ENCODE measurements around the gene KRT38.
"Not testable (repeated sequence)": the region's sequence is repeated elsewhere in the genome, so short reads cannot be mapped to it uniquely, and the experiment has no call there.

KRT38 gene

GRCh38 chr17:41462705-41463104 is 21.9 kb upstream of the KRT38 start:
- DNase-seq: no peak

DNA sequence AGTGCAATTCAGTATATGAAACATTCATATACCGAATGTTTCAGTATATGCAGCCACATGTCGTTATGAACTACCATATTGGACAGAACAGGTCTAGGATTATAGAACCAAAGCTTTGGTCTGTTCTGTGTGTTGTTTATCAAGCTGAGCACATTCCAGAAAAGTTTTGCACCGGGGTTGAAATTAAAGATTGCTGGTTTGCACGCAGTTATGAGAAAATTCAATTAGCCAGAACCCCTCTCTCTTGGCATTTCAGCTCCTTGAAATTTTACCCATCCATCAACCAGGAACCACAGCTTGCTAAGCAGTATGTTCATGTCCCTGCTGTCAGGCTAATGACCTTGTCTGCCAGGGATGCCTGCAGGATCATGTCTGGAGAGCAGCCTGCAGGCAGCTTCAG is 16.9 kb upstream of the KRT38 start:
- no peak for DNase-seq

DNA sequence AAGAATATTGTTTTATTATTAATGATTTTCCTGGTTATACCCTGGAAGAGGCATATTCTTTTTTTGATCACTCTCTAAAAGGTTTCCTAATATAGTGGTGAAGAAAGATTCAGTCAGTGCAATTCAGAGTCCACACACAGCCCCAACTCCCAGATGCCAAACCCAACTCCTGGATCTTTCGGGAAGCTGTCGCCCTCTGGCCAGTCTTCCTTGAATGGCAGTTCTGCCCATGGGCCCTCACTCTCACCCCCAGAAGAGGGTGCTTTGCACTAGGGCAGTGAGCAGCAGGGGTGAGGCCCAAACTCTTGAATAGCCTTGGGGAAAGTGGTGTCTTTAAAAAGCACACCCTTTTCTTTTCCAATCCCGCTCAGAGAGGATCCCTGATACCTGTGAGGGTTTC is 15.4 kb upstream of the KRT38 start:
- DNase-seq: no peak

DNA sequence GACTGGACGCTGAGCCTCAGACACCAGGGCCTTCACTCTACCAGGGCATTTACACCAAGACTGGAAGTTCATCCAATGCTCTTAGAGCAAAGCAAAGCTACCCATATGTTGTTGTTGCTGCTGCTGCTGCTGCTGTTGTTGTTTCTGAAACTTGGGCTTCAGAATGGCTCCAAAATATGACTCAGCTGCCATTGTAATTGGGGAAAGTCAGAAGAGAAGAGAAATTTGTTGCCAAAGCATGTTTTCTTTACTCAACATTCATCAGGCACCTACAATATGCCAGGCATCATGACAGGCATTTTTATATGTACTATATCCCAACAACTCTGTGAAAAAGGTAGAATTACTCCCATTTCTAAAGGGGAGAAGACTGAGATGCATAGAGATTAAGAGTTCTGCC is 14.5 kb upstream of the KRT38 start:
- DNase-seq: no peak

DNA sequence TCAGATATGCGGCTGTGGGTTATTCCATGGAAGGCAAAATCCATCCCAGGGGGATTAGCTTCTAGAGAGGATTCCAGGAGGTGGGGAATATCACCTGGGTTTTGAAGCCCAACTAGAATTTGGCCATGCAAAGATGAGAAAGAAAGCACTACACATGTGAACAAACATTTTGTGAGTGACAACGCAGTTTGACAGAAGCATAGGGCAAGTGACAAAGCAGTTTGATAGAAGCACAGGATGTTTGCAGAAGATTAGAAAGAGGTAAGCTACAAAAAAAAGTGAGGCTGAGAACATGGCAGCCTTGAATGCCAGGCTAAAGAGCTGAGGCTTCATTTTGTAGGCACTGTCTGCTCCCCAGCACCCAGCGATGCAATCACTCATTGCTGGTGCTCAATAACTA is 12.3 kb upstream of the KRT38 start:
- DNase-seq: no peak

- no peak for DNase-seq
These were observed 11.5 kb upstream of the KRT38 start for GRCh38 chr17:41452281-41452680.

DNA sequence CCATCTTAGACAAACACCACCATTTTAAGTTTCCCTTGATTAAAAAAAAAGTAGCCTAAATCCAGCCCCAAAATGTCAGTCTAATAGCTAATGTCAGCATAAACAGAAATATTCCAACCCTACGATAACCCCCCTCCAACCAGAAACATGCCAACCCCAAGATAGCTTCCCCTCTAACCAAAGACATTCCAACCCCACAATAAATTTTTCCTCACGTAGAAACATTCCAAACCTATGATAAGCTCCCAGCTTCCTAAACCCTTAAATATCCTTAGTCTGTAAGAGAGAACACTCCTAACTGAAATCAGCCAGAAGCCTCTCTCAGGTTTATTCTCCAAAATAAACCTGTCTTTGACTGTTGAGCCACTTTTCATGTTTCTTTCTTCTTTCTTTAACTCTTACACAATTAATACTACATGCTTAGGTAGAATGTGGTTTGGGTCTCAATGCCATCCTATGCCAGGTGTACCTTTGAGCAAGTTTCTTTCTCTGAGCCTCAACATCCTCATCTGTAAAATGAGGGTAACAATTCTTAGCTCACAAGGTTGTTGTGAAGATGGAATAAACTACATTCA is 10.5 kb upstream of the KRT38 start:
- DNase-seq: no peak

DNA sequence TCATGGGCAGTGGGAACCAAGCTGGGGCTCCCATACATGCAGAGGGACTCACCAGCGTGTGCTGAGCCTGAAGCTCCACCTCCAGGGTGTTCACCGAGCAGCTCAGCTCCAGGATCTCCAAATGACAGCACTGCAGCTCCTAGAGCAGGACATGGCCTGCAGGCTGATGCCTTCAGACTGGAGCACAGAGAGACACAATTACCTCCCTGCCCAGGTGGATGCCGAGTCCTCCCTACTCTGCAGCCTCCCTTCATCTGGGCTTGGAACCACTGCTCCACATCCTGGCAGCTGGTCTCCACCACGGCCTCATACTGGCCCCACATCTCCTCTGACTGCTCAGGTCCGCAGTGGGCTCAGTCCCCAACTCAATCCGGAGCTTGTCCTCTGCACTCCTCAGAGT is 8.2 kb upstream of the KRT38 start:
- DNase-seq: no peak

- no peak for DNase-seq
These were observed 7.7 kb upstream of the KRT38 start for GRCh38 chr17:41448506-41448905.

DNA sequence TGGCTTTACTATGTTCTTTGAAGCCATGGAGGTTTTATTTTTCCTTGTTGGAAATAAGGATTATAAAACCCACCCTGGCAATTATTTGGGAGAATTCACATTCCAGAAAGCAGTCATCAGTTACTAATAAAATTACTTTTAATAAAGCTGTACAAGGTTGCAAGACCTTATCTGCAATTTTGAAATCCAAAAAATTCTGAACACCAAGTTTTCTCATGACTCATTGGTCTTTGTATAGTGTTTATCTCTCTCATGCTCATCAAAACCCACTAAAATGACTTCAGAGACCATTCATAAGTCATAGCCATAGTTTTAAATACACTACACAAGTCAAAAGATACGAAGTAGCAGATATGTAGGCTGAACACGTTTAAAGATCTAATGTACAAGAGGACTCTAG is 6.0 kb upstream of the KRT38 start:
- DNase-seq: no peak

GRCh38 chr17:41444640-41445039 is 3.9 kb upstream of the KRT38 start:
- DNase-seq: no peak

- no peak for DNase-seq
These were observed 3.4 kb upstream of the KRT38 start for GRCh38 chr17:41444186-41444585.

DNA sequence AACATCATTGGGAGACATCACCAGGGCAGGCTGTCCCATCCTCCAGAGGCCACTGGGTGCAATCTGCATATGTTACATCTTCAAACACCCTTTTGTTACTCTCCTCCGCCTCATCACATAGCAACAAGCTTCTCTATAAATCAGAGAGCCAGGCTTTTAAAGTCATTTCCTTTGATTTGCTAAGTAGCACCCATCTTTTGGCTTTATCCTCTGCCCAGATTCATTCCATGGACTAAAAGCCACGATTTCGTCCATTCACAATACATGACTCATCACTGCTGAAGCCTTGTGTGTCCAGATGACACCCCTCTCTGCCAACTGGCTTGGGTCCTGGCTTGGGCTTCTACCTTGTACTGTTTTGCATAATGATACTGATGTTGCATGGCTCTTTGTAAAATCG is 2.0 kb upstream of the KRT38 start:
- no peak for DNase-seq

DNA sequence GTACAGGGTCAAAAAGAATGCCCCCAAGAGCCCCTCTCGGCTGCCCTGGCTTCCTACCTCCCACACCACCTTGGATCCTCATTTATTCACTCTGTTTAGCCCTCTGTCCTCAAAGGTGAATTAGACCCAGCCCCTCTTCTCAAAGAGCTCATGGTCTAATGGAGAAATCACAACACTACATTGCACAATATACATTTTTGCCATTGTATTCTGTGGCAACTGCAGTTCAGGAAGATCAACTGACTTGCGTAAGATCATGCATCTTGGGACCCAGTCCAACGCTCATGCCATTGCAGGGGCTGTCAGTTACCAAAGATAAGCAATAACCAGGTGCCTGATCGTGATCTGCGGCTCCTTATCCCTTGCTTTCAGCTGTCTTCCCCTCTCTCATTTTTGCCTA is 1.4 kb downstream of the KRT38 start:
- DNase-seq: no peak

DNA sequence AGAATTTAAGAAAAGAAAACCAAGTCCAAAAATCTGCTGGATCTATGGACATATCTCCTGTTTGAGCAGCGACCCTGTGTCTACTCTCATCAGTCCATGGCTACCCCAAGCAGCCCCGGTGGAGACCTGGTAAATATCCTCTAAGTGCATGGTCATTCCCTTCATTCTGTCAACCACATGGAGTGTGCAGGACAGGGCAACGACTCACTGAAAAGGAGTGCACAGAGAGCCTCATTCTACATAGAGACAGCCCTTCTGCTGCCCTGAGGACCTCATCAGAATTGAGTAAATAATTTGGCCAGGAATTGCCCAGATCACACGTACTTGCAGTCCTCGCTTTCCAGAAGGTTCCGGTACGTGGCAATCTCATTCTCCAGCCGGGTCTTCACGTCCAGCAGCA is 3.0 kb downstream of the KRT38 start:
- DNase-seq: no peak

DNA sequence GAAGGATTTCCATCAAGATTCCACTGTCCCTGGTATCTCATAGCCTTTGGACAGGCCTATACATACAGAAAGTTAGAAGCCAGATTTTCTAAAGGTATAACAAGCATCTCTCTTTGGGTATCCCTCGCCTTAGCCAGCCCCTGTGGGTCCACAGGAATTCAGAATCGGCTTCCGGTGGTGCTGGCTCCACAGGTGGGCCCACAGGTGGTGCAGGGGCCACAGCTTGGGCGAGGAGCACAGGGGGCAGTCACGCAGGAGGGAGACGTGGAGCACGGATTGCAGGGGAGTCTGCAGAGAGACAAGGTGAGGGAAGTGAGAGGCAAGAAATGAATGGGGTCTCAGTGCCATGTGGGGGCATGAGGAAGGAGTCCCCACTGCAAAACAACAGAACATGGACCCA is 3.5 kb downstream of the KRT38 start:
- DNase-seq: no peak

DNA sequence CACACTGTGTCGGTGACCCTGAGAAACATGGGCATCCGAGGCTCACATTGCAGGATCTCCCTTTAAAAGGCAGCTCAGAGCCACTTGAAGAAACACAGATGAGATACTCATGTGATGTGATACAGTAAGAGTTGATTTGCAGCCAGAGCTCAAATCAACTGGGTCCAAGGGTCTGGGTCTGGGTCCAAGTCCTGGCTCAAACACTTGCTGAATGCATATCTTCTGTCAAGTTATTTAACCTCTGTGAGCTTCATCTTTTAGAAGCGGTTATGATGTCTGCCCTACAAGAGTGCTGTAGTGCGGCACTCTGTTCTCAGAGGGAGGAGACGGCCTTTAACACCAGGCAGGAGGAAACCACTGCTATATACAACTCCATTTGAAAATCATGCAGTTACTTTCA is 6.4 kb downstream of the KRT38 start:
- no peak for DNase-seq

DNA sequence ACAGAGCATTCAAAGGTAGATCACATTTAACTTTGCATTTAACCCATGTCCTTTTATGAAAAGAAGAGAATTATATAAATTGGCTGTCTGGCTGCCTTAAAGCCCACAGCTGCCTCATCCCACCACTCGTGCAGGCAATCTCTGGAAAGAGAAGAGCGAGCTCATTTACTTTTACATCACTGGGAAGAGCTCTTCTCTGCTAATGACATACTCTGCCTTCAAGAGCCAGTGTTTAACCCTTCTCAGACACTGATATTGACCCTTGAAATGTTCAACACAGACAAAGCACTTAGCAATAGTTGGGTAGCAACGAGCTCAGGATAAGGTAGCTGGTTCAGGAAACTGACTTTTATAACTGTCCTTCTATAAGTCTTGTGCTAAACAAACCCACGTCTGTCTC is 6.8 kb downstream of the KRT38 start:
- no peak for DNase-seq

- no peak for DNase-seq
These were observed 7.2 kb downstream of the KRT38 start for GRCh38 chr17:41433586-41433985.

DNA sequence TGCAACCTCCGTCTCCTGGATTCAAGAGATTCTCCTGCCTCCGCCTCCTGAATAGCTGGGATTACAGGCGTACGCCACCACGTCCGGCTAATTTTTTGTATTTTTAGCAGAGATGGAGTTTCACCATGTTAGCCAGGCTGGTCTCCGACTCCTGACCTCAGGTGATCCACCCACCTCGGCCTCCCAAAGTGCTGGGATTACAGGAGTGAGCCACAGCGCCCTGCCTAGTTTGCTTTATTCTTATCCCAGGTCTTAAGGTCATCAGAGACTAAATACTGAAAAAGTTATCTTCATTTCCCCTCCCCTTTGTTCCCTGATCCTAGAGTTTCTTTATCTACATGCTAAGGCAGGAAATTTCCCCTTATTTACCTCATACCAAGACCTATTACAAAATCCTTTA is 10.4 kb downstream of the KRT38 start:
- not testable (repeated sequence) for DNase-seq

DNA sequence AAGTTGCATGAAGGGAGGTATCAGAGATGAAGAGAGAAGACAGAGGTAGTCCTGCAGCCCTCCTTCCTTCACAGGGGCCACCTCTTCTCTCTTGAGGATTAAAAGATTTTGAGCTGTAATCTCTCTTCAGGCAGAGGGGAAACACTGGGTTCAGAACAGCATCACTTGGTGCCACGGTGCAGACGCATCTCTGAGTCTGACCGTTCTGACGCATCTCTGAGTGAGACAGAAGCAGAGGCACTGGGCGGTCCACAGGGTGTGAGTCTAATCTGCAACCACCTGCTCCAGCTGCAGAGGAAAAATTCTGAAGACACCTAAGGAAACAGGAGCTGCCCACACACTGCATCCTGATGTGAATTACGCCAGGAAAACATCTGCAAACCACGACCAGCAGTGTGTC is 11.1 kb downstream of the KRT38 start:
- no peak for DNase-seq

DNA sequence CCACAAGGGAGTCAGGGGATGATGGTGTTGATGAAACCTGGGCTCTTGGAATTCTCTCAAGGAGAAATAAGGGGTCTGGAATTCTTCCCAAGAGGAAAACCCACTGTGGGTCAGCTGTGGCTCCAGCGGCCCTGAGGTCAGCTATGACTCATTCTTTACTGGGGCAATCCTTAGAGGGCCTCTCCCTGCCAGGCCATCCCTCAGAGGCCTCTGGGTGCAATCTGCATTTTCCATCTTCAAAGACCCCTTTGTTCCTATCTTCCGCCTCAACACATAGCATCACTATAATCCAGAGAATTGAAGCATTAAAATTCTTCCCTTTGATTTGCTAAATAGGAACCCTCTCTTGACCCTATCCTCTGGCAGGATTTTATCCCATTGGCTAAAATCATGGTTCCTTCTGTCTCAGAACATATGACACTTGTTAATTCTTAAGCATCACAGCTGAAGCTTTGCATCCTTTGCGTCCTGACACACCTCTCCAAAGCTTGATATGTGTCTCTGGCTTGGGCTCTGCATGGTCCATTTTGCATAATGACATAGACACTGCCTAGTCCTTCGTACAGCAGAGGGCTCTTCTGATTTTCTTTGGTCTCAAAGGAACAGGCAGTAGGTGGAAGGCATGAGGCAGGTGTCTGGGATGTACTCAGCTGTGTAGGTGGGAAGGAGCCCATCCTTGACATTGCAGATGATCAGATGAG is 12.0 kb downstream of the KRT38 start:
- no peak for DNase-seq

- DNase-seq: no peak
These were observed 16.6 kb downstream of the KRT38 start, which contains the start of gene KRT37 for GRCh38 chr17:41424111-41424635. Gene KRT37, minus strand, starts transcription at chr17:41424585. Its CDS starts 62 bp downstream, at chr17:41424523.

Data from nucleus accumbens (tissue), 56 donors.